Adipose tissue (tissue), 3 donors: ENCODE data around the gene SPTB. TPM values are rescaled to one million over a fixed set of nuclear protein-coding genes. Genes with fewer than 3 reads are reported as not detected.

ENCODE experiments used
- H3K27ac ChIP-seq: one replicate; pipeline ENCODE4 v1.5.1; 2013; ENCODE audit warnings: low read depth, low read length
- WGBS, 3 donors: extraction: QIAGEN DNeasy Blood & Tissue Kit; methylation state at CpG; one replicate each; pipeline ENCODE4 v1.1.7; 2013; 5-methylcytosine and 5-hydroxymethylcytosine counted together
- polyA plus RNA-seq, 3 donors: library from polyadenylated mRNA; stranded (reverse); fragments of 200-250 nt; gene quantifications; one replicate each; pipeline ENCODE4 v1.2.3, GENCODE V29; 2013
- donor health status: healthy with polysubstance abuse.
- donor health status: Bipolar disorder and iron deficiency.
- donor health status: healthy.

SPTB gene
- polyA plus RNA-seq, 3 donors, result 1.1 to 3.0 (median 2.5) TPM

DNA sequence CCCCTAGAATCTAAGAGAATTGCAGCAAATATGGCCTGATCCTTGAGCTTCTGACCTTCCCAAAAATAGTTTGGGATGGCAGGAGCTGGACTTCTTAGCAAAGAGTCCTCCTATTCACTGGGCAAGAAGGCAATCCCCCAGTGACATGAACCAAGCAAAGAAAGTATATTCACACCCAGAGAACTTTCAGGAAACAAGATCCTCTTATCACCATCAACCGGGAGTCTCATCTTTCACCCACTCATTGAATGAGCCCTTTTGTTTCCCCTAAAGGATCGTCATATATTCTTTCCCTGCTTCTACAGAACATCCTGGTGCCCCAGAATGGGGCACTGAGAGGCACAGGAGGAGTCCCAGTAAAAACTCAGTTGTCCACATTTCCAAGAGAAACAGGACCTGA is 19.7 kb downstream of the SPTB start:
- WGBS, 3 donors, result 29 to 59% (median 39%) methylated on average over 2 of the region's 2 CpGs
- H3K27ac ChIP-seq, result no peak overlapping the region

DNA sequence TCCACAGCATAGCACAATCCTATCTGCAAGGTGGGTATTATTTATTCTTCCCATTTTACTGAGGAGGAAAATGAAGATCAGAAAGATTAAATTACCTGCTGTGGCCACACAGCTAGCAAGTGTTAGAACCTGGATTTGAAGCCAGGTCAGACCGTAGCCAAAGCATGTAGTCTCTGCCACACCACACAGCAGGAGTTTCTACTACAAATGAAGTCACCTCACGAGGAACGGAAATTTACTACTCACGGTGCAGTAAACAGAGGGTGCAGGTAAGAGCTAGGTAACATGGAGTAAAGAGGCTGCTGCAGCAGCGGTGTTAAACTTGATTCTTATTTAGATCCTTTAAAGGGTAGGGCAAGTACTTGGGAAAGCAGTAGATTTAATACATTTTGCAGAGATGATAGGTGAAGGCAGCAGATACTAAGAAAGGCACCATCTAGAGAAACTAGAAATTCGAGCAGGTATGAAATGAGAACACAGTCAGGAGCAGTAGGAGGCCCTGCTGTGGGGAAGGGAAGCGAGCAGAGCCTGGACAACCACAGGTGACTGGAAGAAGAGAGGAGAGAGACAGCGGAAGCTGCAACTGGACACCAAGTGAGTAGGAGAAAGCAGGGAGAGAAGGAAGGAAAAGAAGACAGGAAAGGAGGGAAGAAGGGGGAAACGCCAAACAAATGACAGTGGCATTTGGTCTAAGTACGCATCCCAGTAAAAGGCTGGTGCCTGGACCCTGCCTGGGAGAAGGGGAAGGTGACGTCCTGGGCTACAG is 21.5 kb downstream of the SPTB start:
- WGBS, 3 donors, result 70 to 81% (median 75%) methylated on average over 11 of the region's 11 CpGs

DNA sequence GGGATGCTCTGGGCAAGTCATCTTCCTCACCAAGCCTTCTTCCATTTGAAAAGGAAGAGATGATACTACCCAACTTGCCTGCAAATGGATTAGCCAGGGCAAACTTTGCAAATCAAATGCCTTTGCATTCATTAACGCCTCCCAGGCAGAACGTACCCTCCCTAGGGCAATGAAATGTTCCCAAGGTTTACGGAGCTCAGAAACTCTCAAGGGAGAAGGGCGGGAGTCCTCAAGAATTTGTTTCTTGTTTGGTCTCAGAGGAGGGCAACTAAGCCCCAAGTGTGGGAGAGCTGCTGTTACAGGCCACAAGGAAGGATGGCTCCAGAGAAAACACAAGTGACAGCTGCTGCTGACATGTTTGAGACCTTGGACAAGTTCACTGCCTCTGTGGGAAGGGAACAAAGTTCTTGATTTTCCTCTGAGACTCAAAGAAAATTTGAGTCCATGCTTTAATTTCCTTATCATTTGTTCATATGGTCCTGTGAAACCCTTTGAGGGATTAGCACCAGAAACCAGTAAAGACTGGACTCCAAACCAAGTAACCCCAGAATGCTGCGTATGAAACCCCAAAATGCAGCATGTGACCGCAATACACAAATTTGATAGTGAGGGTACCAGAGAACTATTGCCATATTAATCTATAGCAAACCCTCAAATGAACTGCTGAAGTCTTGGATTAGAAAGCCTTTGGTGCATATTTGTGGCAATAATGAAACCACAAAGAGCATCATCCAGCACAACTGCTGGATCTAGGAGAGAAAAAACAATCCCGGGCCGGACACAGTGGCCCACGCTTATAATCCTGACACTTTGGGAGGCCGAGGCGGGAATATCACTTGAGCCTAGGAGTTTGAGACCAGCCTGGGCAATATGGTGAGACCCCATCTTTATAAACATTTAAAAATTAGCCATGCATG is 22.9 kb downstream of the SPTB start:
- 78 to 83% (median 79%) methylated on average over 11 of the region's 11 CpGs for WGBS, 3 donors
- no peak overlapping the region for H3K27ac ChIP-seq

More for the DNA sequence above, 21.5 kb downstream of the SPTB start:
- H3K27ac ChIP-seq, result no peak overlapping the region

DNA sequence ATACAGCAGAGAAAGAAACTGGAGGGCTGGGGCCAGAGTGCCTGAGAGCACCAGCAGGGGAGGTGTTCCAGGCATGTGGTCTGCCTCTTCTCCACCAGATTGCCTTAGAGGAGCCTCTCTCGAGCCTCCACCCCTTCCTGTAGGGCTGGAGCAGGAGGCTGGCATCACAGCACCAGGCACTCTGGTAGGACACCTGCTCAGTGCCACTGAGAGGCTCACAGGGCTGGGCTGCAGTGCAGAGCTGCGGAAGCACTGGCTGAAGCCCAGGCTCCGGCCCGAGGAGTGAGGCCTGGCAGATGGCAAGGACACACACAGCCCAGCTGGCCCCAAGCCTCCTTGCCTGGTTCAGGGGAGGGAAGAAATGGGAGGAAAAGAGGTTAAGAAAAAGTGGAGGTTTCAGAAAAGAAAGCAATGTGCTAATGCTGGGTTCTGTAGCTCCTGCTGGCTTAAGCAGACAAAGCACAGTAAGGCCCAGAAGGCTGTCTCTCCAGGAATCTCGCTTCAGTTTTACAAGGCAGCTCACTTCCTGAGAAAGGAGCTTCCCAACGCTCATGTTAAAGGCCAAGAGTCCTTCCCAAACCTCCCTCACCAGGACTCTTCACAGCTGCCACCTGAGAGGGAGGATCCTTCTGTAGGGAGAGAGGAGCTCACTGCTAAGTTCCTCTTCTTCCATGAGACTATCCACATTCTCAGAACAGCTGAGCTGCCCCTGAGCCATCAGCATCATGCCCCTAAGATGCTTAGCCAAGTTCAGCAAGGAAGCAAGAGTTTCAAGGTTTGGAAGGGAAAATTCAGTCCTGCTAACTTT is 23.8 kb downstream of the SPTB start:
- no peak overlapping the region for H3K27ac ChIP-seq
- WGBS, 3 donors, result 54 to 63% (median 57%) methylated on average over 6 of the region's 6 CpGs

DNA sequence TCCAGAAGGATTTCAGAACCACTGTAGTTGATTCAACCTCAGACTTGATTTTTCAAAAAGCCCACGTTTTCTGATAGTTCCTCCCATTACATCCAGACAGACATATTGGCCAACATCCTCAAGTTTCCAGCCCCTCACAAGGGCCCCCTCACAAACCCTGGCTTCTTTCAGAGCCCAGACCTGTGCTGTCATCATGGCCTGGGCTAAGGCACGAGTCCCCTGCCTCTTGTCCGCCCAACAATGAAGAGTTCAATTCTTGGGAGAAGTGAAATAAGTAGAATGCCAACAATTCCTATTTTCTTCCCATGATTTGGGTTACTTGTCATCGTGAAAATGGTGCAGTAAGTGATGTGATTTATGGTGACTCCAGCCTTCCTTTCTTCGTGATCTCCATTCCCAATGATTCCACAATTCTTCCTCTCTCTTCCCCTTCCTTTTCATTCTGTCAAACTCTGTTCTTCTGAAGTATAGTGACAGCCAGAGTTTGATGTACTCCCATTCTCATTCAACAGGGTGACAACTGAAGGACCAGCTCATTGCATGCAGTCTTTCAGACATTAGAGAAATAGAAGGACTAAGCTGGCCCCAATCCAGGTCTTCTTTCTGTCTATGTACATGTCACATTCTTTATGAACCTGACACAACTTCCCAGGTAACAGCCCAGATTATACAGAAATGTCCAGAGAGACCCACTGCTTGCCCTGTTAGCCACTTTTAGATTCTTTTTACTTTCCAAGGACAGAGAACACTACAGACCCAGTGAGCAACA is 29.2 kb downstream of the SPTB start:
- 71 to 82% (median 78%) methylated on average over 5 of the region's 5 CpGs for WGBS, 3 donors

DNA sequence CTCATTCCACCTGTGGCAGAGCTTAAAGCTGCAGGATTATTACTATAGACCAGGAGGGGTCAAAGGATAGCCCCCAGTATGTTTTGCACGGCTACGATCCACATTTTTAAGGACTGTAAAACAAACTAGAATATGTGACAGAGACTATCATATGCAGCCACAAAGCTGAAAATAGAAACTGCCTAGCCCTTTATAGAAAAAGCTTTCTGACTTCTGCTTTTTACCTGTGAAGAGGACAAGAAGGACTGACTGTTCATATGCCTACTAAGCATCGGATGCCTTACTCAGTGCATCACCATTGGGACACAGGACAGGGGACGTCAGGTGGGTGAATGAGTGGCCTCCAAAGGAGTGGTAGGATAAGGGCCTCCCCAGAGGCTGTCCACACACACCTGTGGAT is 29.8 kb downstream of the SPTB start:
- 87 to 93% (median 92%) methylated on average over 4 of the region's 4 CpGs for WGBS, 3 donors
- no peak overlapping the region for H3K27ac ChIP-seq

More for the DNA sequence above, 29.2 kb downstream of the SPTB start:
- H3K27ac ChIP-seq, result no peak overlapping the region

DNA sequence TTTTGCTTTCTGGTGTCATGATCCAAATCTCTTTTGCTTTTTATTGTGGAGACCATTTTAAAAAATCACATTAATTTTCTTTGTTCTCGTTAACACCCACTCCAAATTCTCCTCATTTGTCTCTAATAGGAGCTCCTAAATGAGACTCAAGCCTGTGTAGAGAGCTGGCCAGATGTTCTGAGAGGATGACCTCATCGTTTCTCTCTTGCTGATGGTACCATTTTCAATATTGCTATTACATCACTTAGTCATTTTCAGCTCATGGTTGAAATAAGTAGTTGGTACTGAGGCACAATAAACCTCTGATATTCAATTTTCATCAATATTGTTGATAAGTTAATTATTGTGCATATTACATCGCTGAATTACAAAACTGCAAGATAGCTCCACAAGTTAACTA is 31.5 kb downstream of the SPTB start:
- WGBS, 3 donors, result 84 to 89% (median 88%) methylated on average over 3 of the region's 3 CpGs

DNA sequence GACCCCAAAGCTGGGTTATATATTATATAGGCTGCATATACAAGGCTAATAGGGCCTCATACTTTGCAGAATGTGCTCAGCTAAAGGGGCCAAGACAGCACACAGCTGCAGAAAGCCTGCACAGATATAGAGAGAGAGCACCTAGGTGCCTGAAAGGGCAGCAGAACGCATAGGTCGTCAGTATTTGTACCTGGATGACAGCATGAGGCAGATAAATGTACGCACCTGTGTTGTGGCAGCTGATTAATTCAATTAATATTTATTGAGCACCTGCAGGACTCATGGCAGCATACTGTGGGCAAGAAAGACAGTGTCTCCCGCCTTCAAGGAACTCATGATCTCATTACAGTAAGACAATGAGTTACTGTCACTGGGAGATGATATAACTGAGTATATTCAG is 33.4 kb downstream of the SPTB start:
- WGBS, 3 donors, result 79 to 93% (median 85%) methylated on average over 4 of the region's 4 CpGs
- no peak overlapping the region for H3K27ac ChIP-seq

More for the DNA sequence above, 31.5 kb downstream of the SPTB start:
- H3K27ac ChIP-seq, result no peak overlapping the region

DNA sequence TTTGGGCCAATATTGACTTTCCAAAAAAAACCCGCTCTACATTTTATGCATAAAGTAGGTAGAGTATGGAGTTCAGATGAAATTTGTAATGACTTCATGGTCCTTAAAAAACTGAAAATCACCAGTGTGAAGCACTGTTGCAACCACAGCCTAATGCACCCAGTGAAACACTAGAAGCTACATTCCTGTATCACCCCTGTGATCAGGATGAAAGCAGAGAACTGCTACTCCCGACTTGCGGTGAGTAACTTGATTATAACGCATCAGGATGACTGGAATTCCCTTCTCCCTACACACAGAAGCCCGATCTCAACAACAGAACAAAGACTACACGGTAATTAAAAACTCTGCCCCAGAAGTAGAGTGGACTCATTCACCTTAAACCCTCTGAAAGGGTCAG is 33.8 kb downstream of the SPTB start:
- H3K27ac ChIP-seq, result no peak overlapping the region
- 59 to 61% (median 59%) methylated on average over 6 of the region's 6 CpGs for WGBS, 3 donors

DNA sequence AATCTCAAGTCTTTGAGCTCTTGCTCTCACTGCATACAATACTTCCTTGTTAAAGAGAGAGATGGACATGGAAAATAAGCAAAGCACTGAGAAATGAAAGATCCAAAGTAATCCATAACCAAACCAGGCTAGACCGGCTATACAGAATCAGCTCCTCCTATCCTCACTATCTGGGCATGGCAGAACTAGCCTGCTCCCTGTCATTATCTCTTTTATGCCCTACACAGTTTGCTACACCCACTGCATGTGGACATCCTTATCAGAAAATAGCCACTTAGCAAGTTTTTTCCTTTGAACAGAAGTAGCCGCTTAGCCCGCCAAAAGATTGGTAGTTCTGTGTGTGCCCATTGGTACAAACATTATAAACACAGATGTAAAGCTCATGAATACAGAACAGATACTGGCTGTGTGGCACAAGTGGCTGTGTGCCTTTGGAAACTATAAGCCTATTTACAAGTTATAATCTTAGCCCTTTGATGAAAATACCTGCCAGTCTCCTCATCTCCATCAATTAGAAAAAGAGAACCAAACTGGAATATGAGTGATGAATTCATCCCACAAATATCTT is 34.7 kb downstream of the SPTB start:
- WGBS, 3 donors, result 73 to 88% (median 88%) methylated on average over 3 of the region's 3 CpGs
- H3K27ac ChIP-seq, result no peak overlapping the region

DNA sequence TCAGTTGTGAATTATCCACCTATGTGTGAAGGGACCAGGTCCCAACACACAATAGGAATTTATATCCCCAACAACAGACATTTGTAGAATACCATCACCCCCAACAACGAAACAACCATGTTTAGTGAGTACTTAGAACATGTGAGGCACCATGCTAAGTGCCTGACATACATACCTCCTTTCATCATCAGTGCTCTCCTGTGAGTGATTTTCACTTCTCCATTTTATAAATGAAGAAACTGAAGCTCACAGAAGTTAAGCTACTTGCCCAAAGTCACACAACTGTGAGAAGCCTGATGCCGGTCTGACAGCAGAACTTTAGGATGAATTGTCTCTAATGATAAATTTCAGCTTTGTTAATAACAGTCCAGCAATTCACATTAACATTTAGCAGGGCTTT is 35.4 kb downstream of the SPTB start:
- WGBS, 3 donors, result 68 to 84% (median 71%) methylated on average over 2 of the region's 2 CpGs
- no peak overlapping the region for H3K27ac ChIP-seq

DNA sequence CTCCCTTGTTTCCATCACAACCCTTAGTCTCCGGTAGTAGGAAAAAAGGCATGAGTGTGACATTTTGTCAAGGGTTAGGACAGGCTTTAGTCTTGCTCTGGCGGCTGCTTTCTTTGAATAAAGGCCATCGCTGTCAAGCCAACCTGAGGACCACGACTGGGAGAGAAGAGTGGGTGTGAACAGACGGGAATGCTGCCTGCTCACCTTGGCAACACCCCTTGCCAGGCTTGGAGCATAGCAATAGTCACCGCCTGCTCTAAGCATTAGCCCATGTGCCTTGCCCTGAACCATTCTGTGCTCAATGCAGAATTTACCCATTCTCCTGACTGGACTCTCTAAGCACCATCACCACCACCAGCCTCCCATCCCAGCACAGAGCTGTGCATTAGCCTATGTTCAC is 36.2 kb downstream of the SPTB start:
- 78 to 96% (median 82%) methylated on average over 6 of the region's 6 CpGs for WGBS, 3 donors
- H3K27ac ChIP-seq, result no peak overlapping the region

DNA sequence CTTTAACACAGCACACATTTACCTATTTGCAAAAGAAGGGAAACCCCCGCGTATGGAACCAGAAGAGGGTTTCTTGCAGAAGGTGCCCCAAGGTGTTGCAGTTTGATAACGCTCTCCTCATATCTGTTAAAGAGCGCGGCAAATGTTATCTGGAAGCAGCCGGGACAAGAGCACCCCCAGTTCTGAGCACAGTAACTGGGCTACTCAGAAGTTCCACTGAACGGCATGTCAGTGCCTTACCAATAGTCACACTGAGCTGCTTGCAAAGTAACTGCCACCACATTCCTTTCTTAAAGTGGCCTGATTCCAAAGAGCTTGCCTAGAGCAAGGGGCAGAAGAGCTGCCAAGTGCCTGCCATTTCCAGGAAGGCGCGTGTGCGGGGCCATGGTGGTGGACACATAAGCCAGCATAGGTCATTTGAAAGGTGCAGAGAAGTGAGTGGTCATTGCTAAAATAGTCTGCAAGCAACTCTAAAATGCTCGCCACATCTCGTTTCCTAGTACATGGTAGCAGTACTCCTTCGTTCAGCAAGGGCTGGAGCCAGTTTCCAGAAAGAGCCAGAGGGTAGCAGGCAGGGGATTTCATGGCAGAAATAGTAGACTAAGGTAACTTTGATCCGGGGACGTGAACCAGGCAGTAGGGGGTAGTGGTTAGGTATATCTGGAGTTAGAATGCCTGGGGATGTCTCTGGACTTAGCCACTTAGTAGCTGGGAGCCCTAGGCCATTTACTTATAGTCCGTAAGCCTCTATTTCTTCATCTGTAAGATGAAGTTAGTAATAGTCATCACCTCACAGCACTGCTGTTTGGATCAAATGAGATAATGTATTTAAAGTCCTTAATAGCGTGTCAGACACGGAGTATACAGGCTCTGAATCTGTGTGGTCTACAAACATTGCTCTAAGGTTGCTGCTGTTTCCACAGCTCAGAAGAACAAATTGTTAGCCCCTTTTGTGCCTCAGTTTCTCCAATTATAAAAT is 37.6 kb downstream of the SPTB start:
- no peak overlapping the region for H3K27ac ChIP-seq
- WGBS, 3 donors, result 73 to 75% (median 74%) methylated on average over 18 of the region's 18 CpGs

DNA sequence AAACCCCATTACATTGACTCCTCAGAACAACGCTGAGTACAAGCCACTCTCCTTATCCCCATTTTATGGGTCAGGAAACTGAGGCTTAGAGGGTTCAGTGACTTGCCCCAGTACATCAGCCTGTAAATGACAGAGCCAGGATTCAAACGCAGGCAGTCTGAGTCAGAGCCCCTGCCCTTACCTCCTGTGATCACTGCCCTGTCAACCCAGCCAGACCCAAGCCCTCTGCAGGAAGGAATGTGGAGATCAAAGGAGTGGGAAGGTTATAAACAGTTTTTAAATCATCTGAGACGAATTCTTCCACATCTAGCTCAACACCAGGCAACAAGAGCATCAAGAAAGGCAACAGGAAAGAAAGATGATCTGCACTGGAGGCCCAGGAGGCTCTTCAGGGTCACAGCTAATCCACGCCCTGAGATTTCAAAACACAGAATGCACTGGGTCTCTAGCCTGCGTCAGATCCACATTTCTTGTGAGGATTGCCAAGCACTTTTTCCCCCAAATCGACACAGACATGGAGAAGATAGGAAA is 38.5 kb downstream of the SPTB start:
- H3K27ac ChIP-seq, result no peak overlapping the region
- WGBS, 3 donors, result 39 to 62% (median 40%) methylated on average over 6 of the region's 6 CpGs

DNA sequence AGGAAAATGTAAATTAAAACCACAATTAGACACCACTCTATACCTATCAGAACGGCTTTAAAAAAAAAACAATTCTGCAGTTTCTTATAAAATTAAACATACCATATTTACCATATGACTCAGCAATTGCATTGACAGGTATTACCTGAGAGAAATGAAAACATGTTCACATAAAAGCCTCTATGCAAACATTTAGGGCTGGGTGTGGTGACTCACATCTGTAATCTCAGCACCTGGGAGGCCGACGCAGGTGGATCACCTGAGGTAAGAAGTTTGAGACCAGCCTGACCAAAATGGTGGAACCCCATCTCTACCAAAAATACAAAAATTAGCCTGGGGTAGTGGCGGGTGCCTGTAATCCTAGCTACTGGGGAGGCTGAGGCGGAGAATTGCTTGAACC is 41.1 kb downstream of the SPTB start:
- 89 to 96% (median 93%) methylated on average over 5 of the region's 5 CpGs for WGBS, 3 donors
- no peak overlapping the region for H3K27ac ChIP-seq

DNA sequence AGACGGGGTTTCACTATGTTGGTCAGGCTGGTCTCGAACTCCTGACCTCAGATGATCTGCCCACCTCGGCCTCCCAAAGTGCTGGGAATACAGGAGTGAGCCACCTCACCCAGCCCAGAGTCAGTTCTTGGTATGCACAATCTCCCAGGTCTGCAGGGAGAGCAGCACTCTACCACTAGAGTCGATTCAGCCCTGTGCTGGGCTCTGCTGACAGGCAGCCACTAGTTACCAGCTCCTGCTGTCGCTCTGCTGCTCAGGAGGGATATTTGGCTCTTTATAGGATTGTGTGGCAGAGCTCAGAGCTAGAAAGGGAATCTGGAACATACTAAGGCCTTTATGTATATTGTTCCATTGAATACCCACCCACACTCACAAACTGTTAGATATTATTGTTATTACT is 44.3 kb downstream of the SPTB start:
- WGBS, 3 donors, result 83 to 89% (median 85%) methylated on average over 5 of the region's 5 CpGs
- no peak overlapping the region for H3K27ac ChIP-seq
